PC-9 (cell line): ENCODE data around the gene RNF220. TPM values are rescaled to one million over a fixed set of nuclear protein-coding genes. Genes with fewer than 3 reads are reported as not detected.

Experiments
- BruUV-seq: library from RNA; stranded (reverse); fragments of 400-500 nt; replicated peaks from 2 replicates; lab custom pipeline; 2021; lab: Mats Ljungman, UMichigan
- CTCF ChIA-PET: fragments of 300-600 bp; sonication (Branson Sonifier 250); formaldehyde crosslinking; loops from one replicate; lab custom pipeline; 2022; ENCODE audit warnings: antibody characterized with exemption; lab: Charles Lee
- POLR2A ChIA-PET: fragments of 300-600 bp; sonication (Branson Sonifier 250); formaldehyde crosslinking; loops from one replicate; lab custom pipeline; 2022; ENCODE audit warnings: antibody characterized with exemption; ENCODE audit not compliant: unreplicated experiment; lab: Charles Lee
- DNase-seq, 2 experiments: peaks; one replicate each; pipeline versions ENCODE4 v3.0.0 to v3.0.0-alpha.2; 2015 to 2022; ENCODE audit warnings: mixed read lengths in 1 of 2
- H2AFZ ChIP-seq: fragments of 200-600 bp; sonication (generic); 2 replicates; pipeline ENCODE4 v1.8.1; 2017; ENCODE audit warnings: antibody characterized with exemption
- H3F3A ChIP-seq: fragments of 200-600 bp; sonication (generic); 2 replicates; pipeline ENCODE4 v1.8.1; 2017; ENCODE audit warnings: antibody characterized with exemption, mild to moderate bottlenecking, low read depth; ENCODE audit not compliant: insufficient read depth
- H3K27ac ChIP-seq: fragments of 200-600 bp; sonication (generic); 2 replicates; pipeline ENCODE4 v1.6.1; 2016; ENCODE audit warnings: mixed run types
- H3K27me3 ChIP-seq: fragments of 200-600 bp; sonication (generic); 2 replicates; pipeline ENCODE4 v1.6.1; 2016; ENCODE audit warnings: low read depth, mixed run types; ENCODE audit not compliant: insufficient read depth
- H3K36me3 ChIP-seq: fragments of 200-600 bp; sonication (generic); 2 replicates; pipeline ENCODE4 v1.6.1; 2016; ENCODE audit warnings: low read depth, mixed run types
- H3K4me1 ChIP-seq: fragments of 200-600 bp; sonication (generic); replicated peaks from 2 replicates; pipeline ENCODE4 v1.6.1; 2016; ENCODE audit warnings: mixed run types; ENCODE audit not compliant: insufficient read depth
- H3K4me2 ChIP-seq: fragments of 200-600 bp; sonication (generic); 2 replicates; pipeline ENCODE4 v1.6.1; 2017; ENCODE audit warnings: mixed run types
- H3K4me3 ChIP-seq: fragments of 200-600 bp; sonication (generic); 2 replicates; pipeline ENCODE4 v1.6.1; 2016; ENCODE audit warnings: mixed run types
- H3K79me2 ChIP-seq: fragments of 200-600 bp; sonication (generic); 2 replicates; pipeline ENCODE4 v1.6.1; 2017; ENCODE audit warnings: low read depth, mixed run types
- H3K9me2 ChIP-seq: fragments of 200-600 bp; sonication (generic); 2 replicates; pipeline ENCODE4 v1.8.1; 2017; ENCODE audit warnings: mild to moderate bottlenecking; ENCODE audit not compliant: insufficient read depth
- H3K9me3 ChIP-seq: fragments of 200-600 bp; sonication (generic); 2 replicates; pipeline ENCODE4 v1.8.1; 2016; ENCODE audit warnings: low read depth; ENCODE audit not compliant: insufficient read depth
- H4K20me1 ChIP-seq: fragments of 200-600 bp; sonication (generic); 2 replicates; pipeline ENCODE4 v1.8.1; 2017; ENCODE audit not compliant: insufficient read depth
- EZH2 ChIP-seq: fragments of 200-600 bp; sonication (generic); IDR thresholded peaks from 2 replicates; pipeline ENCODE4 v1.8.0; 2017; ENCODE audit warnings: antibody characterized with exemption, low read depth
- intact Hi-C: fragments of 100-400 bp; cut with micrococcal nuclease; formaldehyde crosslinking; loops from one replicate; pipeline ENCODE4 v1.10.0; 2022; ENCODE audit not compliant: unreplicated experiment
- total RNA-seq: library from RNA; stranded (reverse); gene quantifications from 2 replicates; pipeline ENCODE4 v1.2.3, GENCODE V29; 2021
- TF ChIP-seq, protein P1 (sequence below): fragments of 200-600 bp; sonication (generic); conservative IDR thresholded peaks from 2 replicates; pipeline ENCODE4 v1.6.1; 2017; ENCODE audit warnings: mixed run types, antibody characterized with exemption, mild to moderate bottlenecking, moderate library complexity

The RNF220 gene
- total RNA-seq, 1 experiment from 2014 or later, result 82.9 TPM

DNA sequence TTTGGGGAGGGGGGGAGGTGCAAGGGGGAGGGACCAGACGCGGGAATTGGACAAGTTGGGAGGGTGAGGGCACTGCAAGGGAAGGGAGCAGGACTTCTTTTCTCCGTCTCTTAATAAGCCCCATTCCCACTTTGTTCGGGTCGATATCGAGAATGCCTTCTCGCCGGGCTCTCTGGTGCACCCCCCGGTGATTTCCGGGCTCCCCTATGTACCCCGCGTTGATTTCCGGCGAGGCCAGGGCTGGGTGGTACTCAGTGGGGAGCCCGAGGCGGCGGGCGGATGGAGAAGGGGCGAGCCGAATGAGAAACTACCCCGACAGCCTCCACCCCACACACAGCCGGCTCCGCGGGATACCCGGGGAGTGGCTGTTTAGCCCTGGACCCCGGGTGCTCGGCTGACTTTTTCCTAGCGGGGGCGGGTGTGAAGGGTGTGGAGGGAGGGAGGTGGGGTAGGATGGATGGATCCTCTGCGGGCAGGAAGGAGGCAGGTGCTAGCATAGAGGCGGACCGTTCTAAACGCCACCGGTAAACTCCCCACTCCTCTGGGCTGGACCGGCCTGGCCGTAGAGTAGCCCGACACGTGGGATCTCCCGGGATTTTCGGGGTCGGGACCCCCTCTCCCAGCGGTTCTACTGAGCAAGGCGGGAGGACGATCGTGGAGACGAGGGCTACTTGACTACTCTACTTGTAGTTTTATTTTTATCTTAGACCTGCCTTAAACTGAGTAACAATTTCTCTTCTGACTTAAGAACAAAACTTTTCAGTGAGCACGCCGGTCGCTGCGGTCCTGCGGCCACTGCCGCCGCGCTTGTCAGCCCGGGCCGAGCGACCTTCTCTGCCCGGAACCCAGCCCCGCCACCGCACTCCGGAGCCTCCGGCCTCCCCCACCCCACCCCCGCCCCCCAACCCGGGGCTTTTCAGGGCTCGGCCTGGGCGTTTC, 1.0 kb downstream of the RNF220 start:
- TF ChIP-seq EZH2, result no peak
- TF ChIP-seq, protein P1, sequence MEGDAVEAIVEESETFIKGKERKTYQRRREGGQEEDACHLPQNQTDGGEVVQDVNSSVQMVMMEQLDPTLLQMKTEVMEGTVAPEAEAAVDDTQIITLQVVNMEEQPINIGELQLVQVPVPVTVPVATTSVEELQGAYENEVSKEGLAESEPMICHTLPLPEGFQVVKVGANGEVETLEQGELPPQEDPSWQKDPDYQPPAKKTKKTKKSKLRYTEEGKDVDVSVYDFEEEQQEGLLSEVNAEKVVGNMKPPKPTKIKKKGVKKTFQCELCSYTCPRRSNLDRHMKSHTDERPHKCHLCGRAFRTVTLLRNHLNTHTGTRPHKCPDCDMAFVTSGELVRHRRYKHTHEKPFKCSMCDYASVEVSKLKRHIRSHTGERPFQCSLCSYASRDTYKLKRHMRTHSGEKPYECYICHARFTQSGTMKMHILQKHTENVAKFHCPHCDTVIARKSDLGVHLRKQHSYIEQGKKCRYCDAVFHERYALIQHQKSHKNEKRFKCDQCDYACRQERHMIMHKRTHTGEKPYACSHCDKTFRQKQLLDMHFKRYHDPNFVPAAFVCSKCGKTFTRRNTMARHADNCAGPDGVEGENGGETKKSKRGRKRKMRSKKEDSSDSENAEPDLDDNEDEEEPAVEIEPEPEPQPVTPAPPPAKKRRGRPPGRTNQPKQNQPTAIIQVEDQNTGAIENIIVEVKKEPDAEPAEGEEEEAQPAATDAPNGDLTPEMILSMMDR, result no peak
- no peaks in the 10 kb centered on the region; the same call in 1 of the 2 replicates for H3K4me1 ChIP-seq
- no peaks in the 10 kb centered on the region for H3K9me3 ChIP-seq
- intact Hi-C loops, result loop anchor here (10.0 kb wide), 1 partner anchor 189 kb away; no protein-coding TSS in a partner anchor
- H2AFZ ChIP-seq, result peak overlapping the region; percentile 87
- ChIA-PET POLR2A (no interaction called here), CTCF (no interaction called here)
- no peaks in the 10 kb centered on the region for H3K9me2 ChIP-seq
- BruUV-seq, result no TSS peak
- peak overlapping the region; percentile 97 for H3K4me2 ChIP-seq
- H3K4me3 ChIP-seq, result peak overlapping the region; percentile 68
- no peaks in the 10 kb centered on the region for H3K36me3 ChIP-seq
- H3K27me3 ChIP-seq, result no peaks in the 10 kb centered on the region
- no peaks in the 10 kb centered on the region; the same call in 1 of the 2 replicates for H4K20me1 ChIP-seq
- peaks cover 4% of the 10 kb centered on the region; the same call in 1 of the 2 replicates for H3F3A ChIP-seq
- H3K79me2 ChIP-seq, result no peaks in the 10 kb centered on the region
- peak in 1 of 2 experiments; percentile 30 for DNase-seq
- no peak overlapping the region for H3K27ac ChIP-seq

- peak overlapping the region; percentile 68; the same call in 1 of the 2 replicates for H3K4me3 ChIP-seq
Observed at GRCh38 chr1:44406737-44407429, 1.8 kb downstream of the RNF220 start.

More at GRCh38 chr1:44406737-44407429, 1.8 kb downstream of the RNF220 start:
- Histone ChIP-seq H3K4me2 (peak overlapping the region; percentile 97), H3K27me3 (no peaks in the 10 kb centered on the region), H3K79me2 (no peaks in the 10 kb centered on the region), H2AFZ (peak overlapping the region; percentile 64; the same call in 1 of the 2 replicates), H3K36me3 (no peaks in the 10 kb centered on the region), H3F3A (peaks cover 4% of the 10 kb centered on the region; the same call in 1 of the 2 replicates), H3K9me3 (no peaks in the 10 kb centered on the region), H3K27ac (no peak overlapping the region), H3K4me1 (no peaks in the 10 kb centered on the region; the same call in 1 of the 2 replicates), H3K9me2 (no peaks in the 10 kb centered on the region), H4K20me1 (no peaks in the 10 kb centered on the region; the same call in 1 of the 2 replicates)
- POLR2A ChIA-PET, result no interaction called here
- CTCF ChIA-PET, result interaction anchor here (0.6 kb wide), 1 partner anchor 585 kb away, joined by 5 read pairs; no protein-coding TSS in a partner anchor
- intact Hi-C loops, result loop anchor here (10.0 kb wide), 1 partner anchor 188 kb away; no protein-coding TSS in a partner anchor
- no TSS peak for BruUV-seq
- peak in 1 of 2 experiments; percentile 9 for DNase-seq
- TF ChIP-seq EZH2, result no peak
- TF ChIP-seq, protein P1, result no peak
